Testis (tissue), 3 donors: ENCODE results near the gene SPAG6. TPM values are rescaled to one million over a fixed set of nuclear protein-coding genes. Genes with fewer than 3 reads are reported as not detected.
A peak's percentile ranks its signal among the peaks of the same experiment; 100 is the strongest.

Experiments used
- DNase-seq: peaks from one replicate; pipeline ENCODE4 v3.0.0-alpha.2; 2019
- H3K27ac ChIP-seq, 2 donors: fragments of 200-600 bp; sonication (generic); one replicate each; pipeline ENCODE4 v1.5.1; 2019
- H3K27me3 ChIP-seq: fragments of 200-600 bp; sonication (generic); one replicate; pipeline ENCODE4 v1.5.1; 2019
- H3K36me3 ChIP-seq: fragments of 200-600 bp; sonication (generic); one replicate; pipeline ENCODE4 v1.5.1; 2017; ENCODE audit warnings: low read depth; ENCODE audit errors: missing control alignments
- H3K4me1 ChIP-seq: fragments of 200-600 bp; sonication (generic); one replicate; pipeline ENCODE4 v1.5.1; 2019
- H3K4me3 ChIP-seq, 2 donors: fragments of 200-600 bp; sonication (generic); one replicate each; pipeline ENCODE4 v1.5.1; 2017 to 2019
- H3K9me3 ChIP-seq: fragments of 200-600 bp; sonication (generic); one replicate; pipeline ENCODE4 v1.5.1; 2017
- CTCF ChIP-seq, 3 experiments: fragments of 450-650 bp in 2 of 3; fragments of 200-600 bp in 1 of 3; sonication (generic) in 1 of 3; IDR thresholded peaks; one replicate each; pipeline ENCODE4 v1.5.1; 2016 to 2019; ENCODE audit warnings: antibody characterized with exemption in 3 of 3, mild to moderate bottlenecking in 2 of 3, moderate library complexity in 1 of 3
- POLR2A ChIP-seq: fragments of 450-650 bp; IDR thresholded peaks from one replicate; pipeline ENCODE4 v1.6.1; 2017; ENCODE audit warnings: antibody characterized with exemption, mild to moderate bottlenecking, moderate library complexity
- WGBS, 2 donors: methylation state at CpG; one replicate each; pipeline ENCODE4 v1.1.5; 2018; 5-methylcytosine and 5-hydroxymethylcytosine counted together
- intact Hi-C: fragments of 100-400 bp; cut with DNase I; formaldehyde crosslinking; loops from one replicate; pipeline ENCODE4 v1.15.1; 2023; ENCODE audit warnings: low total_unique reads
- polyA plus RNA-seq: library from polyadenylated mRNA; stranded (reverse); fragments of 350-450 nt; fragmentation: Illumina TruSeq; extraction: RNeasy Lipid Tissue Mini Kit (QIAGEN cat#74804); gene quantifications from one replicate; pipeline ENCODE4 v1.2.3, GENCODE V29; 2014; ENCODE audit warnings: low read depth, low replicate concordance; ENCODE audit not compliant: insufficient read depth
- total RNA-seq, 2 donors: library from RNA; depleted of rRNA; stranded (reverse); fragments of >200 nt; gene quantifications; one replicate each; pipeline ENCODE4 v1.2.3, GENCODE V29; 2016

Gene SPAG6
- total and polyA plus RNA-seq, 3 donors from 2014 or later: 77.4 to 258 (median 103) TPM

GRCh38 chr10:22315455-22316285 lies 29.6 kb upstream of the SPAG6 start:
- no peaks in the 10 kb centered on the region for H3K9me3 ChIP-seq
- H3K4me3 ChIP-seq: peak overlapping the region; percentile 85 to 92
- TF ChIP-seq POLR2A: no peak
- no peak for TF ChIP-seq CTCF (IDR thresholded peaks at IDR 0.05)
- WGBS, 2 donors: 1% methylated on average over 18 to 29 of the region's 53 CpGs
- no peaks in the 10 kb centered on the region for H3K36me3 ChIP-seq
- DNase-seq: no peak
- H3K27ac ChIP-seq: peak overlapping the region; percentile 95 to 97
- no peaks in the 10 kb centered on the region for H3K27me3 ChIP-seq
- intact Hi-C loops: no loop called here
- peaks cover 12% of the 10 kb centered on the region for H3K4me1 ChIP-seq

GRCh38 chr10:22316286-22317075 lies 28.8 kb upstream of the SPAG6 start, which contains the start of gene COMMD3:
Gene COMMD3, plus strand, starts transcription at chr10:22316388. Its CDS starts 30 bp downstream, at chr10:22316418.
- Histone ChIP-seq H3K27ac (peak within 1 kb of the TSS; percentile 95 to 97), H3K27me3 (no peaks in the 10 kb centered on the region), H3K36me3 (no peaks in the 10 kb centered on the region), H3K9me3 (no peaks in the 10 kb centered on the region), H3K4me1 (peaks cover 12% of the 10 kb centered on the region), H3K4me3 (peak within 1 kb of the TSS; percentile 85 to 92)
- peak; percentile 95 for DNase-seq
- TF ChIP-seq CTCF (IDR thresholded peaks at IDR 0.05) (no peak), POLR2A (no peak)
- 0 to 1% methylated on average over 14 to 36 of the region's 63 CpGs for WGBS, 2 donors
- intact Hi-C loops: no loop called here

- Histone ChIP-seq H3K36me3 (no peaks in the 10 kb centered on the region), H3K9me3 (no peaks in the 10 kb centered on the region), H3K27me3 (no peaks in the 10 kb centered on the region), H3K4me3 (peak overlapping the region; percentile 85 to 92), H3K4me1 (peaks cover 12% of the 10 kb centered on the region), H3K27ac (peak overlapping the region; percentile 95 to 97)
- no peak for TF ChIP-seq CTCF (IDR thresholded peaks at IDR 0.05)
- 4% methylated on average over 9 of the region's 9 CpGs for WGBS, 2 donors
- DNase-seq: peak; percentile 52
- intact Hi-C loops: no loop called here
These were observed 28.3 kb upstream of the SPAG6 start for GRCh38 chr10:22317076-22317370.

GRCh38 chr10:22317771-22318565 lies 27.3 kb upstream of the SPAG6 start:
- Histone ChIP-seq H3K27ac (peak overlapping the region in 1 of 2 donors; percentile 95), H3K4me1 (peaks cover 16% of the 10 kb centered on the region), H3K36me3 (no peaks in the 10 kb centered on the region), H3K9me3 (no peaks in the 10 kb centered on the region), H3K27me3 (no peaks in the 10 kb centered on the region), H3K4me3 (no peak overlapping the region)
- WGBS, 2 donors: 58 to 62% methylated on average over 6 of the region's 6 CpGs
- intact Hi-C loops: no loop called here
- no peak for DNase-seq
- TF ChIP-seq CTCF (IDR thresholded peaks at IDR 0.05): no peak
- TF ChIP-seq POLR2A: no peak
